Occipital lobe (tissue), 3 donors: ENCODE data around the gene GRAMD1B. TPM values are rescaled to one million over a fixed set of nuclear protein-coding genes. Genes with fewer than 3 reads are reported as not detected.
"Not testable (repeated sequence)": the region's sequence is repeated elsewhere in the genome, so short reads cannot be mapped to it uniquely, and the experiment has no call there.

Experiments used
- DNase-seq: peaks from one replicate; lab custom pipeline; 2025; lab: John Stamatoyannopoulos, UW
- small RNA-seq: library from RNA; depleted of rRNA; stranded (forward); fragments of <200 nt; gene quantifications from one replicate; pipeline ENCODE3, GENCODE V24; 2014
- total RNA-seq: library from RNA; depleted of rRNA; stranded (reverse); fragments of >200 nt; gene quantifications from one replicate; pipeline ENCODE4 v1.2.3, GENCODE V29; 2014

GRAMD1B gene
- total RNA-seq, 1 donor from 2014 or later = 59.9 TPM

DNA sequence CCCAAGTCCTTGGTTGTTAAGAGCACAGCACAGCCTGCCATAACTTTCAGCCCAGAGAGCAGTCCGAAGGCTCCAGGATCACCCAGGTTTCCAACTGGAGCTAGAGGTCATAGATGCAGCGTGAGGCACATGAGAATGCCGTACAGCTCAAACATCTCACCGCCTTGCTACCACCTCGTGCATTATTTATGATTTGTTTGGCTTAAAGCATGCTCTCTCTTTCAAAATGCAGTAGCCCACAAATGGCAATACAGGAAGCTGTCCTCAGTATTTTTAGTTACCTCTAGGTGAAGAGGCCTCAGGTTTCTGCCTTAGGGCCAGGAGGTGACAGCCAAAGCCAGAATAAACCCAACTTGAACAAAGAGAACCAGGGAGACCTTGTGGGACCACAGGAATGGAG is 210.0 kb downstream of the GRAMD1B start:
- DNase-seq = no peak

- no peak for DNase-seq
These were observed 210.8 kb downstream of the GRAMD1B start for GRCh38 chr11:123640677-123641494.

DNA sequence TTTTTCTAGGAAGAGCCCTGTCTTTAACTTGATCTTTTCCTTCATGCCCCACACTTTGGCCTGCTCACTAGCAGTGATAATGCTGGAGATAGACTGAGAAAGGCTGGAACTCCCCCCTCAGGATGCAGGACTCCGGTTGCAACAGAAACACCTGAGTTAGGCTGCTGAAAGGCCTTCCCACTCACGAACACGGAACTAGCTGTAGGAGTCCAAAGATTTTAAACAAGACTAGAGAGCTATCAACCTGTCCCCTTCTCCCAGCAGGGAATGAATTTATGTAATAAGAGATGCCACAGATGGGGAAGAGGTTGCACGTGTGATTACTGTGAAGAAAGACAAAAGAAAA is 211.4 kb downstream of the GRAMD1B start:
- DNase-seq = no peak

- DNase-seq = no peak
These were observed 212.4 kb downstream of the GRAMD1B start for GRCh38 chr11:123642435-123642834.

DNA sequence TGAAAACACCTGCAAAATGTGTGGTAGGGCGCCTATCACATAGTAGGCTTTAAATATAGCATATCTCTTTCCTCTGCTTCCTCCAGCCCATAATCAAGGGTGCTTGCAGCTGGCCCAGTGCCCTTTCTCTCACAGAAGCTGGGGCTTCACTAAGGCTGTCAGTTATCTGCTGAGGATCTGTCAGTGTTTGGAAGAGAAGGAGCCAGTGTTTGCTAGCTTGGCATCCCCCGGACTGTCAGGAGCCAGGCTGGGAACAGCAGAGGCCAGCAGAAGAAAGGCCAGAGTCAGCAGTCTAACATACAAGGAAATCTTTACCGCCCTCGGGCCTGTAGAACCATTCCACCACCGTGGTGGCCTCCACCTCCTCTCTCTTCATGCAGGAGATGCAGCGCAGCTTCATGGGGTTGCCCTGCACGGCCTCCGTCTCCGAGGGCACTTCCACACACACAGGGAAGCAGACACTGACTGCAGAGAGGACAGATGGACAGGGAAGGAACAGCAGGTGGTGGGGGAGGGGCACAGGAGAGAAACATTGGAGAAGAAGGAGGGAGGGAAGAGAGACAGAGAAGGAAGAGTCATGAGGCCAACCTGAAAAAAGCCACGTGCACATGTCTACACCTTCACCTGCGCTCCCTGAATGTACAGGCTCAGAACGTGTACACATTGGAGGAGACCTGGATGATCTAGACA is 215.4 kb downstream of the GRAMD1B start:
- DNase-seq = no peak

GRCh38 chr11:123650901-123651300 is 220.8 kb downstream of the GRAMD1B start:
- DNase-seq = no peak

DNA sequence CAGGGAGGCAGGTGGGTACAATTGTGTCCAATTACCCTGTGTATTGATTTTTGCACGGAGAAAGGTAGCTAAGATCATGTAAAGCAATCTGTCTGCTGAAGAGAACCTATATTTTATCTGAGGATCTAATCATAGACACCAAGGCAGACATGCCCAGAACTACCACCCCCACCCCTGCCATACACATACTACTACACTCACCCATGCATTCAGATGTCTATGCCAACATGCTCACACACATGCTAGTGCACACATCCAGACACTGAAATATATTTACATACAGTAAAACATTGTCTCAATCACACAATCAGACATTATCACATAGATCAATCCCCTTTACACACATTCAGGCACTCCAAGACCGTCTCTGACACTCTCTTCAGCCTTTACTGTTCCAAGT is 222.5 kb downstream of the GRAMD1B start:
- no peak for DNase-seq

- DNase-seq = no peak
These were observed 223.4 kb downstream of the GRAMD1B start for GRCh38 chr11:123653483-123653826.

DNA sequence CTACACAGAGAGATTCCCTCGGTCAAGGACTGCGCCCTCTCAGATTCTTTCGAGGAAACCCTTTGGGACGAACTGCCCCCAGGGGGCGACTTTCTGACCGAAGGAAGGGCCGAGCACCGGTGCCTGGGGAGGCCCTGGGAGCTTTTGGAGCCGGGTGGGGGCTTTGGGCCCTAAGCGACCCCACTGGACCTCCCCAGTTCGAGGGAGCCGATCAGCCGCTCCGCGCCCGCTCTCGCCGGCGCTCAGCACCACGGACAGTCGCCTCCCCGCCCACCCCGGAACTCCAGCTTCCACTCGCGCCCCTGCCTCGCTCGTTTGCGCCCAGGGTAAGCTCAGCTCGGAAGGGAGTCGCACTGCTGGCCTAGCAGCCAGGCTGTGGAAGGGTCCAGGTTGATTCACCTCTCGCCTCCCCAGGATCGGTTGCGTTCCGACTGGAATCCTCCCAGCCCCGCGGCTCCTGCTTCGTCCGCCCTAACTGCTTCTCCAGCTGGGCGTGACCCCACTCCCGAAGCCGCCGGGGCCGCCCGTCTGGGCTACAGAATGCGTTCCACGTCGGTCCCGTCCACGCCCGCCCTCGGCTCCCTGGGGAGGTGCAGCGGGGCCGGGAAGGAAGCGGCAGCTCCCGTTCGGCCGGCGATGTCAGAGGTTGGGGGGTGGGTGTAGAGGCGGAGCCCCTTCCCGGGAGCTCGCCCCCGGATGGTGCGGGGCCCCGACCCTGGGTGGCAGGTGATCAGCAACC is 223.9 kb downstream of the GRAMD1B start:
- DNase-seq = no peak

- DNase-seq = peak; percentile 57
These were observed 224.6 kb downstream of the GRAMD1B start, which contains the start of gene SCN3B for GRCh38 chr11:123654566-123655081. TSS of gene SCN3B (minus strand) at chr11:123654624. CDS start at chr11:123653801, 823 bp downstream.

- DNase-seq = no peak
These were observed 229.2 kb downstream of the GRAMD1B start for GRCh38 chr11:123659311-123659710.

- DNase-seq = not testable (repeated sequence)
These were observed 229.9 kb downstream of the GRAMD1B start for GRCh38 chr11:123659965-123660364.

DNA sequence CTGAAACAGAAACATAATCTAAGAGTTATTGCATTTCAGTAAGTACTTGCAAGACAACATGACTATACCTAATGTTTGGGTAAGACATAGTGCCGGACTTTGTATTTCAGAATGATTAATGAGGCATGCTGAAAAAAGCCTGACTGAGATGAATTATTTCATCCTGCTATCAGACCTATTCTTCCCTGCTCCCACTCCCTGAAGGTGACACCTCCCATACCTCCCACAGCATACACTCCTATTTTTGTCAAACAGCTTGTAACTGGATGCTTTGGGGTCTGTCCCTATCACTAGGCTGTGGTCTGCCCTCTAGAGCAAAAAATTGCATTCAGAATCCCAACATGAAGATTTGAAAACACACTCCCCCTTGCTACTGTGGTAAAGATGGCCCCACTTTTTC is 235.2 kb downstream of the GRAMD1B start:
- no peak for DNase-seq

DNA sequence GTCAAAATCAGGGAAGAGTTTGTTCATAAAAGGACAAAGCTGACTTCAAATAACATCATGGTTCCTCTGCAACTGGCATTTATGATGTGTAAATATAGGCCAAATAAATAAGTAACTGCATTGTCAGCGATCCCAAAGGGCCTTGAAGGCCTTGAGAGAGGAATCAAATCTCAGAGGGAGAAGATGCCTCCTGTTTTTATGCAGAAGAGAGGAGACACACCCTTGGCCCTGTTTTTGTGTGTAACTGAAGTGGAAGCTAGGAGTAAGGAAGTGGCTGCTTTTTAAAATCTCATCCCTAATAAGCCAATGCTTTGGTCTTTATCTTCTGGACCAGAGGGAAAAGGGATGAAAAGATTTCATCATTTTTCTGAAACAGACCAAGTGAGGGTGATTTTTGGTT is 240.0 kb downstream of the GRAMD1B start:
- DNase-seq = no peak

GRCh38 chr11:123671534-123671933 is 241.5 kb downstream of the GRAMD1B start:
- no peak for DNase-seq

DNA sequence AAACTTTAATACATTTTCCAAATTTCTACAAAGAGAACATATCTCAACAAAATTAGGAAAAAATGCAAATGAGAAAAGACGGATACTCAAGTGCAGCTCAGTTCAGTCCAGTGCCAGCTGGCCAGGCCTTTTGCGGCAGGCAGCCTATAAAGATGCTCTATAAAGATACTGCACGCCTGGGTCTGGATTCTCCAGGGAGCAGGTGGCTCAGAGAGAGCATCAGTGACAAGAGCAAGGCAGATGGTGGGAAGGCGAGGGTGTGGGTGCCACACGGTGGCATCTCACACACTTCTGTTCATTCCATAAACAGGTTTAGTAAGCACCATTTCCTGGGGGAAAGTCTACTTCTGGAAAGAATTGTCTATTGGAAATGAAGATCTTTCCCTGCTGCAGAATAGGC is 242.5 kb downstream of the GRAMD1B start:
- DNase-seq = no peak

DNA sequence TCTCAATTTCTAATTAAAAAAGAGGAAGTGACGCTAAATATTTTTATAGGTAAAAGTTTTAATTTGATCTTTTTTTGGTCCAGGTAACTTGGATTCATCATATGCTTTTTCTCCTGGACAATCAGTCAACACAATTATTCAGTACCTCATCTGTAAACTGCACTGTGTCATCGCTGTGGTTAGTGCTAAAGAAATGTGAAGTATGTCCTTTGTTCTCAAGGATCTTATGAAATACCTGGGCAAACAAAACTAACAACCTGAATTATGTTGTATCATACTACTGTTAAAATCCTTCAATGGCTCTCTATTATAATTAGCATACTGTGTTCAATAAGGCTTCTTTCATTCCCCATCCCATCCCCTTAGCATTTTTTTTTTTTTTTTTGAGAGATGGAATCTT is 244.2 kb downstream of the GRAMD1B start:
- DNase-seq = no peak

Small RNAs within 50 kb of the gene (small RNA-seq; reads per million reads assigned to genes)
- gene MIR4493 = not detected

Other genes starting within 250 kb of the GRAMD1B start
- gene CLMP, start 235.0 kb upstream of the GRAMD1B start, total RNA-seq = 42.0 TPM
- gene SCN3B, start 224.4 kb downstream of the GRAMD1B start, total RNA-seq = 54.4 TPM